Endothelial cell of umbilical vein (primary cell): Measurements from ENCODE around the gene SKI. TPM values are rescaled to one million over a fixed set of nuclear protein-coding genes. Genes with fewer than 3 reads are reported as not detected.

ENCODE experiments used
- BruUV-seq: library from RNA; stranded (reverse); fragments of 400-500 nt; replicated peaks from 2 replicates; lab custom pipeline; 2021; lab: Mats Ljungman, UMichigan
- CTCF ChIA-PET: fragments of 300-600, 350-600 bp; sonication (Branson Sonifier 250); formaldehyde crosslinking; loops from one replicate; lab custom pipeline; 2021; ENCODE audit warnings: antibody characterized with exemption, inconsistent platforms; lab: Charles Lee
- POLR2A ChIA-PET: fragments of 300-600, 350-600 bp; sonication (Branson Sonifier 250); formaldehyde crosslinking; loops from one replicate; lab custom pipeline; 2021; ENCODE audit warnings: antibody characterized with exemption, inconsistent platforms; lab: Charles Lee
- DNase-seq: peaks from one replicate; pipeline ENCODE4 v3.0.0-alpha.2; 2011; ENCODE audit warnings: low read depth, low spot score
- FAIRE-seq: peaks from 2 replicates; lab custom pipeline; 2011; peaks lifted over from hg19 to GRCh38; lab: Jason Lieb, UNC
- H2AFZ ChIP-seq: 2 replicates; pipeline ENCODE4 v1.6.0; 2012; ENCODE audit warnings: low read depth, low read length, control low read depth, inconsistent platforms
- H3K27ac ChIP-seq: 2 replicates; pipeline ENCODE4 v1.5.1; 2011; ENCODE audit warnings: low read depth, mild to moderate bottlenecking, control low read depth, low read length, moderate library complexity; ENCODE audit not compliant: insufficient read depth
- H3K27me3 ChIP-seq, 2 experiments: 2 replicates each; pipeline versions ENCODE4 v1.6.0 to v1.6.1; 2011; ENCODE audit warnings: low read length in 2 of 2, mixed read lengths in 1 of 2; ENCODE audit not compliant: control insufficient read depth in 2 of 2, insufficient read depth in 2 of 2
- H3K36me3 ChIP-seq, 2 experiments: 2 replicates in 1 of 2; 3 replicates in 1 of 2; pipeline ENCODE4 v1.5.1; 2011; ENCODE audit warnings: low read length in 2 of 2, mild to moderate bottlenecking in 1 of 2, moderate library complexity in 1 of 2; ENCODE audit not compliant: control insufficient read depth in 2 of 2, insufficient read depth in 2 of 2; ENCODE audit errors: extremely low read depth in 1 of 2
- H3K4me1 ChIP-seq: 3 replicates; pipeline ENCODE4 v1.5.1; 2011; ENCODE audit warnings: mild to moderate bottlenecking, low read length; ENCODE audit not compliant: control insufficient read depth, insufficient read depth; ENCODE audit errors: extremely low read depth
- H3K4me2 ChIP-seq: 2 replicates; pipeline ENCODE4 v1.6.1; 2011; ENCODE audit warnings: low read length, control low read depth, mixed read lengths; ENCODE audit not compliant: insufficient read depth
- H3K4me3 ChIP-seq, 3 experiments: fragments of 200-600 bp in 1 of 3; sonication (generic), shearing (Covaris generic) in 1 of 3; replicated peaks in 1 of 3; 2 replicates each; pipeline ENCODE4 v1.5.1; 2011 to 2016; ENCODE audit warnings: control low read depth in 3 of 3, low read length in 3 of 3, mild to moderate bottlenecking in 2 of 3, inconsistent platforms in 1 of 3, low read depth in 1 of 3, moderate library complexity in 1 of 3; ENCODE audit not compliant: insufficient read depth in 1 of 3
- H3K79me2 ChIP-seq: 2 replicates; pipeline ENCODE4 v1.6.0; 2012; ENCODE audit warnings: low read length, inconsistent platforms; ENCODE audit not compliant: control insufficient read depth, insufficient read depth
- H3K9ac ChIP-seq: replicated peaks from 2 replicates; pipeline ENCODE3; 2011; ENCODE audit warnings: low read length, control low read depth; ENCODE audit not compliant: insufficient read depth; ENCODE audit errors: extremely low read depth
- H3K9me1 ChIP-seq: replicated peaks from 3 replicates; pipeline ENCODE4 v1.6.0; 2011; ENCODE audit warnings: mild to moderate bottlenecking, low read length; ENCODE audit not compliant: control insufficient read depth, insufficient read depth; ENCODE audit errors: extremely low read depth
- H3K9me3 ChIP-seq: replicated peaks from 2 replicates; pipeline ENCODE4 v1.5.1; 2012; ENCODE audit warnings: low read length, inconsistent platforms; ENCODE audit not compliant: control insufficient read depth, insufficient read depth
- H4K20me1 ChIP-seq: replicated peaks from 2 replicates; pipeline ENCODE3; 2011; ENCODE audit warnings: mild to moderate bottlenecking, low read length; ENCODE audit not compliant: control insufficient read depth, insufficient read depth; ENCODE audit errors: extremely low read depth
- CTCF ChIP-seq, 2 donors: IDR thresholded peaks; 1 replicate in 1 of 2; 2 replicates in 1 of 2; pipeline ENCODE4 v1.5.1; 2011; ENCODE audit warnings: low read length in 2 of 2, mild to moderate bottlenecking in 2 of 2, moderate library complexity in 2 of 2, control low read depth in 1 of 2, inconsistent platforms in 1 of 2, low read depth in 1 of 2; ENCODE audit not compliant: insufficient read depth in 1 of 2; ENCODE audit errors: extremely low read depth in 1 of 2
- EZH2 ChIP-seq: IDR thresholded peaks from 2 replicates; pipeline ENCODE4 v1.6.1; 2012; ENCODE audit warnings: borderline replicate concordance, low read depth, mild to moderate bottlenecking, moderate library complexity, low read length, inconsistent platforms; ENCODE audit not compliant: severe bottlenecking
- FOS ChIP-seq: IDR thresholded peaks from 2 replicates; pipeline ENCODE4 v1.6.1; 2011; ENCODE audit warnings: mild to moderate bottlenecking, low read length, moderate library complexity, borderline replicate concordance; ENCODE audit not compliant: insufficient read depth
- GATA2 ChIP-seq: IDR thresholded peaks from 2 replicates; pipeline ENCODE4 v1.7.0; 2011; ENCODE audit warnings: low read depth, mild to moderate bottlenecking, moderate library complexity, mixed read lengths, low read length; ENCODE audit not compliant: insufficient read length, insufficient read depth
- JUN ChIP-seq: IDR thresholded peaks from 2 replicates; pipeline ENCODE4 v1.6.1; 2011; ENCODE audit warnings: borderline replicate concordance, low read depth; ENCODE audit not compliant: insufficient read length, insufficient read depth
- MAX ChIP-seq: IDR thresholded peaks from 2 replicates; pipeline ENCODE4 v1.6.1; 2011; ENCODE audit not compliant: insufficient read depth, insufficient read length
- MYC ChIP-seq: IDR thresholded peaks from one replicate; pipeline ENCODE4 v1.6.1; 2011; ENCODE audit warnings: mild to moderate bottlenecking, low read depth, low read length
- POLR2A ChIP-seq: IDR thresholded peaks from 2 replicates; pipeline ENCODE4 v1.6.1; 2012; ENCODE audit warnings: low read depth, mild to moderate bottlenecking, control low read depth, low read length
- POLR2AphosphoS5 ChIP-seq: IDR thresholded peaks from 2 replicates; pipeline ENCODE4 v1.6.1; 2012; ENCODE audit warnings: low read depth, mild to moderate bottlenecking, control low read depth, low read length, moderate library complexity; ENCODE audit not compliant: insufficient read depth
- dilution Hi-C: fragments of 300-500 bp; cut with MboI; formaldehyde crosslinking; loops from one replicate; pipeline ENCODE4 v1.15.0; 2019; ENCODE audit warnings: low sequenced_read_pairs; ENCODE audit not compliant: extremely low pct_ligation_motif_present
- intact Hi-C: fragments of 100-400 bp; cut with micrococcal nuclease; formaldehyde crosslinking; loops from one replicate; pipeline ENCODE4 v1.10.0; 2022
- polyA plus RNA-seq, 4 experiments: library from polyadenylated mRNA; depleted of rRNA in 3 of 4; stranded (reverse) in 3 of 4; unstranded in 1 of 4; fragments of >200 nt; gene quantifications; 2 replicates each; pipeline versions ENCODE4 v1.2.1 to v1.2.3, GENCODE V29; 2011 to 2012; ENCODE audit warnings: missing spikeins in 1 of 4
- total RNA-seq: library from RNA; stranded (reverse); gene quantifications from 2 replicates; pipeline ENCODE4 v1.2.3, GENCODE V29; 2021

The SKI gene
- total and polyA plus RNA-seq, 2 donors (not counting 3 experiments of a cell fraction or from before 2014, with no cell fraction given) = 11.6 to 80.3 TPM

- H4K20me1 ChIP-seq = no peaks in the 10 kb centered on the region
- no peak for DNase-seq
- no peak overlapping the region for H3K9ac ChIP-seq
- H3K4me3 ChIP-seq = no peak overlapping the region
- dilution Hi-C loops (loop anchor here (10.0 kb wide), 1 partner anchor 88 kb away; no protein-coding TSS in a partner anchor), intact Hi-C loops (no loop called here)
- TF ChIP-seq FOS (no peak), GATA2 (no peak), JUN (no peak), POLR2A (no peak), CTCF (IDR thresholded peaks at IDR 0.05; ENCODE audit: extremely low read depth in 1 of 2, insufficient read depth in 1 of 2, low read depth in 1 of 2, low read length in 2 of 2) (no peak), MYC (no peak), MAX (no peak), POLR2AphosphoS5 (no peak), EZH2 (no peak)
- peaks cover 53% of the 10 kb centered on the region for H3K79me2 ChIP-seq
- no peaks in the 10 kb centered on the region for H3K9me3 ChIP-seq
- CTCF ChIA-PET = interaction anchor here (1.6 to 1.7 kb wide), 2 partner anchors 8 to 9 kb away, joined by 3 to 7 read pairs; no protein-coding TSS in a partner anchor
- no TSS peak for BruUV-seq
- POLR2A ChIA-PET = no interaction called here
- no peaks in the 10 kb centered on the region for H3K9me1 ChIP-seq
- no peak for FAIRE-seq
- no peak overlapping the region for H2AFZ ChIP-seq
- H3K4me2 ChIP-seq = no peak overlapping the region
- H3K4me1 ChIP-seq = peaks cover 27% of the 10 kb centered on the region
- H3K36me3 ChIP-seq = peaks cover 8 to 28% of the 10 kb centered on the region in 2 experiments
- H3K27ac ChIP-seq = no peak overlapping the region
- H3K27me3 ChIP-seq = no peaks in the 10 kb centered on the region
Observed at GRCh38 chr1:2302292-2302925, 74.3 kb downstream of the SKI start.
